Testis (tissue), 3 donors: ENCODE data around the gene TP73. TPM values are rescaled to one million over a fixed set of nuclear protein-coding genes. Genes with fewer than 3 reads are reported as not detected.
"Not testable (repeated sequence)": the region's sequence is repeated elsewhere in the genome, so short reads cannot be mapped to it uniquely, and the experiment has no call there.

ENCODE experiments used
- DNase-seq: peaks from one replicate; pipeline ENCODE4 v3.0.0-alpha.2; 2019
- H3K27ac ChIP-seq, 2 donors: fragments of 200-600 bp; sonication (generic); one replicate each; pipeline ENCODE4 v1.5.1; 2019
- H3K27me3 ChIP-seq: fragments of 200-600 bp; sonication (generic); one replicate; pipeline ENCODE4 v1.5.1; 2019
- H3K36me3 ChIP-seq: fragments of 200-600 bp; sonication (generic); one replicate; pipeline ENCODE4 v1.5.1; 2017; ENCODE audit warnings: low read depth; ENCODE audit errors: missing control alignments
- H3K4me1 ChIP-seq: fragments of 200-600 bp; sonication (generic); one replicate; pipeline ENCODE4 v1.5.1; 2019
- H3K4me3 ChIP-seq, 2 donors: fragments of 200-600 bp; sonication (generic); one replicate each; pipeline ENCODE4 v1.5.1; 2017 to 2019
- H3K9me3 ChIP-seq: fragments of 200-600 bp; sonication (generic); one replicate; pipeline ENCODE4 v1.5.1; 2017
- CTCF ChIP-seq, 3 experiments: fragments of 450-650 bp in 2 of 3; fragments of 200-600 bp in 1 of 3; sonication (generic) in 1 of 3; IDR thresholded peaks; one replicate each; pipeline ENCODE4 v1.5.1; 2016 to 2019; ENCODE audit warnings: antibody characterized with exemption in 3 of 3, mild to moderate bottlenecking in 2 of 3, moderate library complexity in 1 of 3
- POLR2A ChIP-seq: fragments of 450-650 bp; IDR thresholded peaks from one replicate; pipeline ENCODE4 v1.6.1; 2017; ENCODE audit warnings: antibody characterized with exemption, mild to moderate bottlenecking, moderate library complexity
- WGBS, 2 donors: methylation state at CpG; one replicate each; pipeline ENCODE4 v1.1.5; 2018; 5-methylcytosine and 5-hydroxymethylcytosine counted together
- intact Hi-C: fragments of 100-400 bp; cut with DNase I; formaldehyde crosslinking; loops from one replicate; pipeline ENCODE4 v1.15.1; 2023; ENCODE audit warnings: low total_unique reads
- polyA plus RNA-seq: library from polyadenylated mRNA; stranded (reverse); fragments of 350-450 nt; fragmentation: Illumina TruSeq; extraction: RNeasy Lipid Tissue Mini Kit (QIAGEN cat#74804); gene quantifications from one replicate; pipeline ENCODE4 v1.2.3, GENCODE V29; 2014; ENCODE audit warnings: low read depth, low replicate concordance; ENCODE audit not compliant: insufficient read depth
- total RNA-seq, 2 donors: library from RNA; depleted of rRNA; stranded (reverse); fragments of >200 nt; gene quantifications; one replicate each; pipeline ENCODE4 v1.2.3, GENCODE V29; 2016

The TP73 gene
- total and polyA plus RNA-seq, 3 donors from 2014 or later = 1.3 to 2.2 (median 1.5) TPM

GRCh38 chr1:3747903-3748302 is 95.6 kb downstream of the TP73 start:
- H3K27me3 ChIP-seq = no peaks in the 10 kb centered on the region
- no peak for DNase-seq
- whole genome bisulfite sequencing, 2 donors = 56 to 66% methylated on average over 10 to 13 of the region's 13 CpGs
- no peak for TF ChIP-seq CTCF (IDR thresholded peaks at IDR 0.05)
- TF ChIP-seq POLR2A = no peak
- no peaks in the 10 kb centered on the region for H3K9me3 ChIP-seq
- no peak overlapping the region for H3K27ac ChIP-seq
- H3K4me3 ChIP-seq = no peak overlapping the region
- intact Hi-C loops = no loop called here
- peaks cover 21% of the 10 kb centered on the region for H3K4me1 ChIP-seq
- H3K36me3 ChIP-seq = no peaks in the 10 kb centered on the region

- H3K9me3 ChIP-seq, H3K4me3 ChIP-seq, intact Hi-C loops, H3K27ac ChIP-seq, H3K27me3 ChIP-seq, H3K36me3 ChIP-seq: not testable (repeated sequence)
- WGBS, 2 donors = 42 to 51% methylated on average over 15 of the region's 15 CpGs
- DNase-seq = peak; percentile 60
- H3K4me1 ChIP-seq = peaks cover 21% of the 10 kb centered on the region
These were observed 96.1 kb downstream of the TP73 start for GRCh38 chr1:3748316-3748900.

- no peak for DNase-seq
- Histone ChIP-seq H3K9me3 (no peaks in the 10 kb centered on the region), H3K4me3 (no peak overlapping the region), H3K27ac (no peak overlapping the region), H3K27me3 (no peaks in the 10 kb centered on the region), H3K4me1 (peaks cover 21% of the 10 kb centered on the region), H3K36me3 (no peaks in the 10 kb centered on the region)
- intact Hi-C loops = no loop called here
- TF ChIP-seq POLR2A (no peak), CTCF (IDR thresholded peaks at IDR 0.05) (no peak)
- WGBS, 2 donors = 76 to 82% methylated on average over 5 of the region's 5 CpGs
These were observed 97.2 kb downstream of the TP73 start for GRCh38 chr1:3749512-3749911.

- Histone ChIP-seq H3K27ac (peak overlapping the region in 1 of 2 donors; percentile 19), H3K4me1 (peaks cover 15% of the 10 kb centered on the region), H3K9me3 (no peaks in the 10 kb centered on the region), H3K36me3 (no peaks in the 10 kb centered on the region), H3K27me3 (no peaks in the 10 kb centered on the region), H3K4me3 (no peak overlapping the region)
- WGBS, 2 donors = 37 to 48% methylated on average over 6 of the region's 6 CpGs
- no peak for DNase-seq
- TF ChIP-seq POLR2A = no peak
- no peak for TF ChIP-seq CTCF (IDR thresholded peaks at IDR 0.05)
- intact Hi-C loops = no loop called here
These were observed 98.4 kb downstream of the TP73 start for GRCh38 chr1:3750741-3751140.

GRCh38 chr1:3752400-3752945 is 100.2 kb downstream of the TP73 start, which contains the start of gene CCDC27:
Gene CCDC27, plus strand, starts transcription at chr1:3752450. Its CDS starts 32 bp downstream, at chr1:3752482.
- 89 to 91% methylated on average over 10 to 17 of the region's 17 CpGs for WGBS, 2 donors
- Histone ChIP-seq H3K36me3 (no peaks in the 10 kb centered on the region), H3K27ac (peak within 1 kb of the TSS in 1 of 2 donors; percentile 19), H3K4me1 (peaks cover 13% of the 10 kb centered on the region), H3K4me3 (no peak within 1 kb of the TSS), H3K9me3 (no peaks in the 10 kb centered on the region), H3K27me3 (no peaks in the 10 kb centered on the region)
- intact Hi-C loops = no loop called here
- DNase-seq = no peak
- TF ChIP-seq POLR2A = no peak
- no peak for TF ChIP-seq CTCF (IDR thresholded peaks at IDR 0.05)
